Measurements from ENCODE around the gene SOX3.

The SOX3 gene

DNA sequence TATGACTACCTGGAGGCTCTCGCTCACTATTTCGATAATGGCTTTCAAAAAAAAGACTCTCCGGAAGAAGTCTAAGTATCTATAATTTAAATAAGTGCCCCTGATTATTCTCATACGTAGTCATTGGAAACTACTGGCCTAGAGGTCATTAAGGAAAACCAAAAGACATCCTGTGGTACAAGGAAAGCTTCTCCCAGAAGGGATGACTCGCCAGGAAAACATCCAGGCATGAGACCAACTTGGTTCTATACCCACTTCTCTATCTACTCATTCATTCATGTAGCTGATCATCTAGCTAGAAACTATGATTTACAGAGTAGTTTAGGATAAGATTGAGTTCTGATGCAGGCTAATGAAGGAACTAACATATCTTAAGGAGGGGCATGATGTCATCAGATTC is 37.7 kb downstream of the SOX3 start:
- Histone ChIP-seq H3K36me3 (ENCODE audit: insufficient read depth) (no peaks in the 10 kb centered on the region), H3K4me1 (ENCODE audit: low read depth, poor library complexity, severe bottlenecking) (no peaks in the 10 kb centered on the region), H2AFZ (ENCODE audit: low read depth) (no peak overlapping the region), H3K4me2 (no peak overlapping the region), H4K20me1 (ENCODE audit: insufficient read depth) (no peaks in the 10 kb centered on the region), H3K27ac (no peak overlapping the region), H3K27me3 (ENCODE audit: insufficient read depth, low read depth) (no peaks in the 10 kb centered on the region), H3K4me3 (IDR thresholded peaks at IDR 0.05; ENCODE audit: insufficient read depth, low read depth, low read length) (no peak overlapping the region), H3K9ac (no peak overlapping the region), H3K79me2 (ENCODE audit: insufficient read depth, low read depth) (no peaks in the 10 kb centered on the region)
- TF ChIP-seq, protein P1, sequence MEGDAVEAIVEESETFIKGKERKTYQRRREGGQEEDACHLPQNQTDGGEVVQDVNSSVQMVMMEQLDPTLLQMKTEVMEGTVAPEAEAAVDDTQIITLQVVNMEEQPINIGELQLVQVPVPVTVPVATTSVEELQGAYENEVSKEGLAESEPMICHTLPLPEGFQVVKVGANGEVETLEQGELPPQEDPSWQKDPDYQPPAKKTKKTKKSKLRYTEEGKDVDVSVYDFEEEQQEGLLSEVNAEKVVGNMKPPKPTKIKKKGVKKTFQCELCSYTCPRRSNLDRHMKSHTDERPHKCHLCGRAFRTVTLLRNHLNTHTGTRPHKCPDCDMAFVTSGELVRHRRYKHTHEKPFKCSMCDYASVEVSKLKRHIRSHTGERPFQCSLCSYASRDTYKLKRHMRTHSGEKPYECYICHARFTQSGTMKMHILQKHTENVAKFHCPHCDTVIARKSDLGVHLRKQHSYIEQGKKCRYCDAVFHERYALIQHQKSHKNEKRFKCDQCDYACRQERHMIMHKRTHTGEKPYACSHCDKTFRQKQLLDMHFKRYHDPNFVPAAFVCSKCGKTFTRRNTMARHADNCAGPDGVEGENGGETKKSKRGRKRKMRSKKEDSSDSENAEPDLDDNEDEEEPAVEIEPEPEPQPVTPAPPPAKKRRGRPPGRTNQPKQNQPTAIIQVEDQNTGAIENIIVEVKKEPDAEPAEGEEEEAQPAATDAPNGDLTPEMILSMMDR (conservative IDR thresholded peaks at IDR 0.05; ENCODE audit: low read depth, low read length): no peak

All from KMS-11 (cell line).